ENCODE data around the gene SLC18A2. TPM values are rescaled to one million over a fixed set of nuclear protein-coding genes. Genes with fewer than 3 reads are reported as not detected.

Gene SLC18A2
- total and polyA plus RNA-seq, 9 of the 15 experiments (the other 6 are each of a cell fraction or from before 2014, with no cell fraction given): 0.03 to 5.4 (median 0.40) TPM

- in situ Hi-C loops (cut with MboI): no loop called here
- no peak for DNase-seq (ENCODE audit: extremely low read depth in 1 of 4, low spot score in 3 of 4)
- Histone ChIP-seq H3K9ac (ENCODE audit: insufficient read depth in 1 of 2, low read depth in 2 of 2, low read length in 2 of 2) (no peak overlapping the region), H3K27me3 (ENCODE audit: control insufficient read depth in 2 of 2, insufficient read depth in 2 of 2, low read length in 2 of 2) (peaks cover 10 to 47% of the 10 kb centered on the region in 2 experiments; a peak in 3 of 5 replicates), H3K4me3 (no peak overlapping the region), H3K9me1 (ENCODE audit: control insufficient read depth, insufficient read depth, low read length) (no peaks in the 10 kb centered on the region), H3K79me2 (ENCODE audit: control insufficient read depth, insufficient read depth, low read length) (no peaks in the 10 kb centered on the region), H2AFZ (ENCODE audit: low read depth, low read length) (no peak overlapping the region), H3K9me3 (replicated peaks; ENCODE audit: control insufficient read depth, insufficient read depth, low read depth, low read length) (no peaks in the 10 kb centered on the region), H3K36me3 (ENCODE audit: control insufficient read depth, insufficient read depth, low read length) (no peaks in the 10 kb centered on the region), H3K4me2 (ENCODE audit: insufficient read depth, low read length) (no peak overlapping the region), H4K20me1 (replicated peaks; ENCODE audit: control insufficient read depth, insufficient read depth, low read length) (no peaks in the 10 kb centered on the region), H3K4me1 (replicated peaks in 1 of 2; ENCODE audit: control insufficient read depth in 2 of 2, insufficient read depth in 2 of 2, low read length in 2 of 2) (no peaks in the 10 kb centered on the region; a peak in 1 of 5 replicates), H3K27ac (ENCODE audit: extremely low read depth, low read depth, low read length) (no peak overlapping the region)
- no peak for ATAC-seq
- no TSS peak for BruUV-seq (replicated peaks)
- no peak for TF ChIP-seq BRD9 (IDR thresholded peaks at IDR 0.05; ENCODE audit: low read depth, partially characterized antibody)
- TF ChIP-seq CHD4 (IDR thresholded peaks at IDR 0.05; ENCODE audit: insufficient read depth, insufficient replicate concordance, low read depth, low read length, poor library complexity, severe bottlenecking): no peak
- no peak for TF ChIP-seq KHSRP (IDR thresholded peaks at IDR 0.05)
- TF ChIP-seq BRCA1 (IDR thresholded peaks at IDR 0.05): no peak
- no peak for TF ChIP-seq BRCA1 (CRISPR knock-in tag; IDR thresholded peaks at IDR 0.05)
- no peak for TF ChIP-seq TOE1 (IDR thresholded peaks at IDR 0.05; ENCODE audit: borderline replicate concordance)
- no peak for TF ChIP-seq TOE1 (CRISPR knock-in tag; IDR thresholded peaks at IDR 0.05; ENCODE audit: borderline replicate concordance, low read depth)
- no peak for TF ChIP-seq TCF7L2 (IDR thresholded peaks at IDR 0.05; ENCODE audit: low read depth, low read length)
- no peak for TF ChIP-seq BRF2 (IDR thresholded peaks at IDR 0.05; ENCODE audit: borderline replicate concordance, insufficient read depth, insufficient read length)
- no peak for TF ChIP-seq E4F1 (CRISPR knock-in tag; IDR thresholded peaks at IDR 0.05; ENCODE audit: borderline replicate concordance)
- no peak for TF ChIP-seq ZNF764 (CRISPR knock-in tag; IDR thresholded peaks at IDR 0.05; ENCODE audit: low read depth)
- TF ChIP-seq NEUROD1 (IDR thresholded peaks at IDR 0.05; ENCODE audit: borderline replicate concordance, low read depth, low read length, partially characterized antibody): no peak
- TF ChIP-seq RB1 (IDR thresholded peaks at IDR 0.05; ENCODE audit: low read depth): no peak
- no peak for TF ChIP-seq ZNF551 (CRISPR knock-in tag; IDR thresholded peaks at IDR 0.05)
- 15% methylated on average over 17 of the region's 26 CpGs for WGBS (ENCODE audit: insufficient coverage, low coverage, missing lambda C conversion rate)
- FAIRE-seq: no peak
- POLR2A ChIA-PET: no interaction called here
- intact Hi-C loops (cut with micrococcal nuclease): no loop called here
- CTCF ChIA-PET (ENCODE audit: low intra/inter-chr PET ratio): no interaction called here
These were observed 14.1 kb downstream of the SLC18A2 start for GRCh38 chr10:117254774-117255735.
